Activated gamma-delta T cell treated with anti-CD3 and anti-CD28 coated beads, Interleukin-2, amount 50 U/mL, for 16 hours (primary cell): ENCODE measurements around the gene VAMP2.

Source experiments
- DNase-seq: peaks from one replicate; pipeline ENCODE4 v3.0.0-alpha.2; 2020; ENCODE audit warnings: low read depth

The VAMP2 gene

GRCh38 chr17:8155231-8155995 is 7.3 kb downstream of the VAMP2 start:
- DNase-seq = no peak

- DNase-seq = no peak
Measured at GRCh38 chr17:8154608-8155155, 8.1 kb downstream of the VAMP2 start.

GRCh38 chr17:8153957-8154607 is 8.7 kb downstream of the VAMP2 start:
- peak; percentile 62 for DNase-seq

- DNase-seq = no peak
Measured at GRCh38 chr17:8153525-8153956, 9.2 kb downstream of the VAMP2 start.

- no peak for DNase-seq
Measured at GRCh38 chr17:8153031-8153451, 9.7 kb downstream of the VAMP2 start.

GRCh38 chr17:8152112-8152775 is 10.5 kb downstream of the VAMP2 start, which contains the start of gene PER1:
TSS of gene PER1 (minus strand) at chr17:8152404. CDS start at chr17:8150706, 1,698 bp downstream.
- peak; percentile 63 for DNase-seq

- DNase-seq = no peak
Measured at GRCh38 chr17:8151641-8152111, 11.1 kb downstream of the VAMP2 start.

GRCh38 chr17:8151120-8151640 is 11.6 kb downstream of the VAMP2 start:
- DNase-seq = peak; percentile 84

GRCh38 chr17:8150194-8151119 is 12.3 kb downstream of the VAMP2 start:
- DNase-seq = no peak

- no peak for DNase-seq
Measured at GRCh38 chr17:8149419-8150193, 13.1 kb downstream of the VAMP2 start.

- no peak for DNase-seq
Measured at GRCh38 chr17:8148560-8148959, 14.2 kb downstream of the VAMP2 start.

GRCh38 chr17:8147805-8148404 is 14.8 kb downstream of the VAMP2 start:
- DNase-seq = no peak

- no peak for DNase-seq
Measured at GRCh38 chr17:8147141-8147804, 15.5 kb downstream of the VAMP2 start.

GRCh38 chr17:8146381-8147140 is 16.2 kb downstream of the VAMP2 start:
- no peak for DNase-seq

GRCh38 chr17:8145811-8146210 is 16.9 kb downstream of the VAMP2 start:
- no peak for DNase-seq

GRCh38 chr17:8144401-8145231 is 18.1 kb downstream of the VAMP2 start:
- DNase-seq = no peak

- no peak for DNase-seq
Measured at GRCh38 chr17:8143581-8144400, 19.0 kb downstream of the VAMP2 start.
